Endothelial cell of umbilical vein (primary cell): Measurements from ENCODE around the gene PTPRF. TPM values are rescaled to one million over a fixed set of nuclear protein-coding genes. Genes with fewer than 3 reads are reported as not detected.

Source experiments
- BruUV-seq: library from RNA; stranded (reverse); fragments of 400-500 nt; replicated peaks from 2 replicates; lab custom pipeline; 2021; lab: Mats Ljungman, UMichigan
- CTCF ChIA-PET: fragments of 300-600, 350-600 bp; sonication (Branson Sonifier 250); formaldehyde crosslinking; loops from one replicate; lab custom pipeline; 2021; ENCODE audit warnings: antibody characterized with exemption, inconsistent platforms; lab: Charles Lee
- POLR2A ChIA-PET: fragments of 300-600, 350-600 bp; sonication (Branson Sonifier 250); formaldehyde crosslinking; loops from one replicate; lab custom pipeline; 2021; ENCODE audit warnings: antibody characterized with exemption, inconsistent platforms; lab: Charles Lee
- DNase-seq: peaks from one replicate; pipeline ENCODE4 v3.0.0-alpha.2; 2011; ENCODE audit warnings: low read depth, low spot score
- FAIRE-seq: peaks from 2 replicates; lab custom pipeline; 2011; peaks lifted over from hg19 to GRCh38; lab: Jason Lieb, UNC
- H2AFZ ChIP-seq: 2 replicates; pipeline ENCODE4 v1.6.0; 2012; ENCODE audit warnings: low read depth, low read length, control low read depth, inconsistent platforms
- H3K27ac ChIP-seq: 2 replicates; pipeline ENCODE4 v1.5.1; 2011; ENCODE audit warnings: low read depth, mild to moderate bottlenecking, control low read depth, low read length, moderate library complexity; ENCODE audit not compliant: insufficient read depth
- H3K27me3 ChIP-seq, 2 experiments: 2 replicates each; pipeline versions ENCODE4 v1.6.0 to v1.6.1; 2011; ENCODE audit warnings: low read length in 2 of 2, mixed read lengths in 1 of 2; ENCODE audit not compliant: control insufficient read depth in 2 of 2, insufficient read depth in 2 of 2
- H3K36me3 ChIP-seq, 2 experiments: 2 replicates in 1 of 2; 3 replicates in 1 of 2; pipeline ENCODE4 v1.5.1; 2011; ENCODE audit warnings: low read length in 2 of 2, mild to moderate bottlenecking in 1 of 2, moderate library complexity in 1 of 2; ENCODE audit not compliant: control insufficient read depth in 2 of 2, insufficient read depth in 2 of 2; ENCODE audit errors: extremely low read depth in 1 of 2
- H3K4me1 ChIP-seq: 3 replicates; pipeline ENCODE4 v1.5.1; 2011; ENCODE audit warnings: mild to moderate bottlenecking, low read length; ENCODE audit not compliant: control insufficient read depth, insufficient read depth; ENCODE audit errors: extremely low read depth
- H3K4me2 ChIP-seq: 2 replicates; pipeline ENCODE4 v1.6.1; 2011; ENCODE audit warnings: low read length, control low read depth, mixed read lengths; ENCODE audit not compliant: insufficient read depth
- H3K4me3 ChIP-seq, 3 experiments: fragments of 200-600 bp in 1 of 3; sonication (generic), shearing (Covaris generic) in 1 of 3; replicated peaks in 1 of 3; 2 replicates each; pipeline ENCODE4 v1.5.1; 2011 to 2016; ENCODE audit warnings: control low read depth in 3 of 3, low read length in 3 of 3, mild to moderate bottlenecking in 2 of 3, inconsistent platforms in 1 of 3, low read depth in 1 of 3, moderate library complexity in 1 of 3; ENCODE audit not compliant: insufficient read depth in 1 of 3
- H3K79me2 ChIP-seq: 2 replicates; pipeline ENCODE4 v1.6.0; 2012; ENCODE audit warnings: low read length, inconsistent platforms; ENCODE audit not compliant: control insufficient read depth, insufficient read depth
- H3K9ac ChIP-seq: replicated peaks from 2 replicates; pipeline ENCODE3; 2011; ENCODE audit warnings: low read length, control low read depth; ENCODE audit not compliant: insufficient read depth; ENCODE audit errors: extremely low read depth
- H3K9me1 ChIP-seq: replicated peaks from 3 replicates; pipeline ENCODE4 v1.6.0; 2011; ENCODE audit warnings: mild to moderate bottlenecking, low read length; ENCODE audit not compliant: control insufficient read depth, insufficient read depth; ENCODE audit errors: extremely low read depth
- H3K9me3 ChIP-seq: replicated peaks from 2 replicates; pipeline ENCODE4 v1.5.1; 2012; ENCODE audit warnings: low read length, inconsistent platforms; ENCODE audit not compliant: control insufficient read depth, insufficient read depth
- H4K20me1 ChIP-seq: replicated peaks from 2 replicates; pipeline ENCODE3; 2011; ENCODE audit warnings: mild to moderate bottlenecking, low read length; ENCODE audit not compliant: control insufficient read depth, insufficient read depth; ENCODE audit errors: extremely low read depth
- CTCF ChIP-seq, 2 donors: IDR thresholded peaks; 1 replicate in 1 of 2; 2 replicates in 1 of 2; pipeline ENCODE4 v1.5.1; 2011; ENCODE audit warnings: low read length in 2 of 2, mild to moderate bottlenecking in 2 of 2, moderate library complexity in 2 of 2, control low read depth in 1 of 2, inconsistent platforms in 1 of 2, low read depth in 1 of 2; ENCODE audit not compliant: insufficient read depth in 1 of 2; ENCODE audit errors: extremely low read depth in 1 of 2
- FOS ChIP-seq: IDR thresholded peaks from 2 replicates; pipeline ENCODE4 v1.6.1; 2011; ENCODE audit warnings: mild to moderate bottlenecking, low read length, moderate library complexity, borderline replicate concordance; ENCODE audit not compliant: insufficient read depth
- MYC ChIP-seq: IDR thresholded peaks from one replicate; pipeline ENCODE4 v1.6.1; 2011; ENCODE audit warnings: mild to moderate bottlenecking, low read depth, low read length
- POLR2AphosphoS5 ChIP-seq: IDR thresholded peaks from 2 replicates; pipeline ENCODE4 v1.6.1; 2012; ENCODE audit warnings: low read depth, mild to moderate bottlenecking, control low read depth, low read length, moderate library complexity; ENCODE audit not compliant: insufficient read depth
- dilution Hi-C: fragments of 300-500 bp; cut with MboI; formaldehyde crosslinking; loops from one replicate; pipeline ENCODE4 v1.15.0; 2019; ENCODE audit warnings: low sequenced_read_pairs; ENCODE audit not compliant: extremely low pct_ligation_motif_present
- intact Hi-C: fragments of 100-400 bp; cut with micrococcal nuclease; formaldehyde crosslinking; loops from one replicate; pipeline ENCODE4 v1.10.0; 2022
- polyA plus RNA-seq, 4 experiments: library from polyadenylated mRNA; depleted of rRNA in 3 of 4; stranded (reverse) in 3 of 4; unstranded in 1 of 4; fragments of >200 nt; gene quantifications; 2 replicates each; pipeline versions ENCODE4 v1.2.1 to v1.2.3, GENCODE V29; 2011 to 2012; ENCODE audit warnings: missing spikeins in 1 of 4
- total RNA-seq: library from RNA; stranded (reverse); gene quantifications from 2 replicates; pipeline ENCODE4 v1.2.3, GENCODE V29; 2021

PTPRF gene
- total and polyA plus RNA-seq, 2 donors (not counting 3 experiments of a cell fraction or from before 2014, with no cell fraction given): 217 to 338 TPM

- POLR2A ChIA-PET: interaction anchor here (0.9 to 1.6 kb wide), 2 partner anchors 15 to 16 kb away, joined by 3 to 5 read pairs; partner anchors contain the start of gene KDM4A
Observed at GRCh38 chr1:43666608-43667007, 135.9 kb downstream of the PTPRF start.

More at GRCh38 chr1:43666608-43667007, 135.9 kb downstream of the PTPRF start:
- CTCF ChIA-PET: interaction anchor here (1.1 to 2.0 kb wide), 3 partner anchors 13 to 268 kb away, joined by 3 to 7 read pairs (median 4); no protein-coding TSS in a partner anchor
- peaks cover 51 to 66% of the 10 kb centered on the region in 2 experiments for H3K36me3 ChIP-seq
- H3K9ac ChIP-seq: no peak overlapping the region
- H2AFZ ChIP-seq: no peak overlapping the region
- no peak overlapping the region for H3K4me3 ChIP-seq
- no peaks in the 10 kb centered on the region for H3K9me3 ChIP-seq
- H4K20me1 ChIP-seq: no peaks in the 10 kb centered on the region
- BruUV-seq: no TSS peak
- no peak for DNase-seq
- FAIRE-seq: no peak
- intact Hi-C loops (no loop called here), dilution Hi-C loops (no loop called here)
- no peak overlapping the region for H3K27ac ChIP-seq
- no peaks in the 10 kb centered on the region for H3K27me3 ChIP-seq
- no peak overlapping the region for H3K4me2 ChIP-seq
- no peaks in the 10 kb centered on the region for H3K79me2 ChIP-seq
- H3K9me1 ChIP-seq: no peaks in the 10 kb centered on the region
- no peaks in the 10 kb centered on the region for H3K4me1 ChIP-seq
- TF ChIP-seq MYC: no peak
- no peak for TF ChIP-seq CTCF (IDR thresholded peaks at IDR 0.05; ENCODE audit: extremely low read depth in 1 of 2, insufficient read depth in 1 of 2, low read depth in 1 of 2, low read length in 2 of 2)
- no peak for TF ChIP-seq FOS
- no peak for TF ChIP-seq POLR2AphosphoS5
